GM20000 (cell line): ENCODE data around the gene PHACTR1.
"Not testable (repeated sequence)": the region's sequence is repeated elsewhere in the genome, so short reads cannot be mapped to it uniquely, and the experiment has no call there.

Experiments used
- DNase-seq: peaks from one replicate; pipeline ENCODE4 v3.0.0; 2012; ENCODE audit warnings: low spot score
- CTCF ChIP-seq: IDR thresholded peaks from 2 replicates; pipeline ENCODE4 v1.5.1; 2012; ENCODE audit warnings: mild to moderate bottlenecking, control low read depth; ENCODE audit errors: extremely low read depth, missing control alignments

The PHACTR1 gene

GRCh38 chr6:12944001-12944400 is 227.4 kb downstream of the PHACTR1 start:
- TF ChIP-seq CTCF, result no peak

GRCh38 chr6:12944528-12944927 is 228.0 kb downstream of the PHACTR1 start:
- DNase-seq, result not testable (repeated sequence)

More at GRCh38 chr6:12944001-12944400, 227.4 kb downstream of the PHACTR1 start:
- no peak for DNase-seq

- no peak for TF ChIP-seq CTCF
- DNase-seq, result no peak
Measured at GRCh38 chr6:12947151-12947871, 230.7 kb downstream of the PHACTR1 start.

- no peak for TF ChIP-seq CTCF
Measured at GRCh38 chr6:12947967-12948366, 231.4 kb downstream of the PHACTR1 start.

GRCh38 chr6:12950976-12951375 is 234.4 kb downstream of the PHACTR1 start:
- no peak for TF ChIP-seq CTCF
- no peak for DNase-seq

More at GRCh38 chr6:12947967-12948366, 231.4 kb downstream of the PHACTR1 start:
- no peak for DNase-seq

- no peak for TF ChIP-seq CTCF
- DNase-seq, result no peak
Measured at GRCh38 chr6:12951415-12951814, 234.8 kb downstream of the PHACTR1 start.

GRCh38 chr6:12952318-12952717 is 235.8 kb downstream of the PHACTR1 start:
- no peak for TF ChIP-seq CTCF
- DNase-seq, result no peak

- DNase-seq, result no peak
- no peak for TF ChIP-seq CTCF
Measured at GRCh38 chr6:12955956-12956355, 239.4 kb downstream of the PHACTR1 start.
